ENCODE results near the gene YJU2. TPM values are rescaled to one million over a fixed set of nuclear protein-coding genes. Genes with fewer than 3 reads are reported as not detected.

YJU2 gene
- total and polyA plus RNA-seq, 5 donors from 2014 or later = 24.8 to 37.7 (median 28.5) TPM

DNA sequence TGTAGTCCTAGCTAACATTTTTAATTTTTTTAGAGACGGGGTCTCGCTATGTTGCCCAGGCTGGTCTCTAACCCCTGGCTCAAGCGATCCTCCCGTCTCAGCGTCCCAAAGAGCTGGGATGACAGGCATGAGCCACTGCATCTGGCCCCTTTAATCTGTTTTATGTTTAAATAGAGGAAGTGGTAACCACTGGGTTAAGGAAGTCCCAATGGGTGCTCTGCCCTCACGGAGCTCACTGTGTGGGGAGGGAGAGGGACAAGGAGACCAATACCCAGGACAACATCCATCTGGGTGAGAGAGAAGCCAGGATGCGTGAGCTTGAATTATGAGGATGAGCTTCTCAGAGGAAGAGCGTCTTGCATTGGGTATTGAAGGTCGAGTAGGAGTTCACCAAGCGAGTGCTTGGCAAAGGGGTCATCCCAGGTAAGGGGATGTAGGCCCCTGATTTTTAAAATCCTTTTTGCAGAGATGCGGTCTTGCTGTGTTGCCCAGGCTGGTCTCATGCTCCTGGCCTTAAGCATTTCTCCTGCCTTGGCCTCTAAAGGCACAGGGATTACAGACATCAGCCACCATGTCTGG is 13.8 kb downstream of the YJU2 start:
- no peak for ATAC-seq (ENCODE audit: low read depth in 2 of 2)
- Histone ChIP-seq H3K9me3 (ENCODE audit: control insufficient read depth in 2 of 2, low read length in 2 of 2) (peaks cover 5 to 7% of the 10 kb centered on the region in 2 experiments), H3K4me1 (ENCODE audit: control insufficient read depth, insufficient read depth, low read length, poor library complexity, severe bottlenecking) (no peaks in the 10 kb centered on the region), H3K4me3 (ENCODE audit: low read depth, low read length) (no peak overlapping the region), H3K27me3 (ENCODE audit: control insufficient read depth, insufficient read depth, low read length) (no peaks in the 10 kb centered on the region), H3K27ac (ENCODE audit: insufficient read depth, low read length, poor library complexity, severe bottlenecking) (no peak overlapping the region), H3K36me3 (ENCODE audit: control insufficient read depth, insufficient read depth, low read length) (peaks cover 73% of the 10 kb centered on the region)
- H3K4me3 Mint-ChIP-seq = peak overlapping the region in 2 of 4 donors; percentile 38 to 54
- DNase-seq = no peak
- peak overlapping the region in 1 of 3 donors; percentile 35 for H3K27ac Mint-ChIP-seq
- H3K9me3 Mint-ChIP-seq = no peaks in the 10 kb centered on the region
- H3K36me3 Mint-ChIP-seq = peaks cover 20% of the 10 kb centered on the region
- no peaks in the 10 kb centered on the region for H3K27me3 Mint-ChIP-seq
- H3K4me1 Mint-ChIP-seq = peaks cover 0 to 10% (median 0%) of the 10 kb centered on the region in 4 donors

DNA sequence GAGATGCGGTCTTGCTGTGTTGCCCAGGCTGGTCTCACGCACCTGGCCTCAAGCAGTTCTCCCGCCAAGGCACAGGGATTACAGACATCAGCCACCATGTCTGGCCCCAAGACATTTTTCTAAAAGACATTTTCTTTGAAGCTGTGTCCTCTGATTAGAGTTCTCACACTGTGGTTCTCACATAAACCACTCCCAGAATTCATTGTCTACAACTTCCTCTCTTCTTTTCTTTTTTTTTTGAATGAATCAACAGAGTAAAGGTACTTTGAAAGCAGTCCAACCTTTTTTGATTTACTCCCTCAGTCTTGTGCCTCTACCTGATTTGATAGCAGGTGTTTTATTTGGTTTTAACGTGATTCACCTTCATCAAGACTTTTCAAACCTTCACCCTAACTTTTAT is 17.9 kb downstream of the YJU2 start:
- H3K9me3 Mint-ChIP-seq = no peaks in the 10 kb centered on the region
- Histone ChIP-seq H3K27me3 (ENCODE audit: control insufficient read depth, insufficient read depth, low read length) (no peaks in the 10 kb centered on the region), H3K27ac (ENCODE audit: insufficient read depth, low read length, poor library complexity, severe bottlenecking) (no peak overlapping the region), H3K36me3 (ENCODE audit: control insufficient read depth, insufficient read depth, low read length) (peaks cover 66% of the 10 kb centered on the region), H3K4me3 (ENCODE audit: low read depth, low read length) (no peak overlapping the region), H3K4me1 (ENCODE audit: control insufficient read depth, insufficient read depth, low read length, poor library complexity, severe bottlenecking) (no peaks in the 10 kb centered on the region), H3K9me3 (ENCODE audit: control insufficient read depth in 2 of 2, low read length in 2 of 2) (no peaks in the 10 kb centered on the region)
- H3K27me3 Mint-ChIP-seq = no peaks in the 10 kb centered on the region
- ATAC-seq (ENCODE audit: low read depth in 2 of 2) = no peak
- peak overlapping the region in 2 of 4 donors; percentile 7 to 43 for H3K4me3 Mint-ChIP-seq
- peaks cover 18% of the 10 kb centered on the region for H3K36me3 Mint-ChIP-seq
- no peak for DNase-seq
- peak overlapping the region; percentile 13 to 62 (median 24) for H3K27ac Mint-ChIP-seq
- peaks cover 0 to 16% (median 0%) of the 10 kb centered on the region in 4 donors for H3K4me1 Mint-ChIP-seq

GRCh38 chr19:4266253-4267000 is 19.5 kb downstream of the YJU2 start:
- H3K4me3 Mint-ChIP-seq = no peak overlapping the region
- peaks cover 0 to 16% (median 0%) of the 10 kb centered on the region in 4 donors for H3K4me1 Mint-ChIP-seq
- H3K36me3 Mint-ChIP-seq = peaks cover 14% of the 10 kb centered on the region
- no peaks in the 10 kb centered on the region for H3K27me3 Mint-ChIP-seq
- Histone ChIP-seq H3K27me3 (ENCODE audit: control insufficient read depth, insufficient read depth, low read length) (no peaks in the 10 kb centered on the region), H3K4me3 (ENCODE audit: low read depth, low read length) (no peak overlapping the region), H3K36me3 (ENCODE audit: control insufficient read depth, insufficient read depth, low read length) (peaks cover 60% of the 10 kb centered on the region), H3K27ac (ENCODE audit: insufficient read depth, low read length, poor library complexity, severe bottlenecking) (no peak overlapping the region), H3K9me3 (ENCODE audit: control insufficient read depth in 2 of 2, low read length in 2 of 2) (no peaks in the 10 kb centered on the region), H3K4me1 (ENCODE audit: control insufficient read depth, insufficient read depth, low read length, poor library complexity, severe bottlenecking) (no peaks in the 10 kb centered on the region)
- DNase-seq (no peak), ATAC-seq (ENCODE audit: low read depth in 2 of 2) (no peak)
- no peaks in the 10 kb centered on the region for H3K9me3 Mint-ChIP-seq
- no peak overlapping the region for H3K27ac Mint-ChIP-seq

GRCh38 chr19:4267101-4267900 is 20.4 kb downstream of the YJU2 start:
- H3K36me3 ChIP-seq (ENCODE audit: control insufficient read depth, insufficient read depth, low read length) = peaks cover 61% of the 10 kb centered on the region
- H3K27ac Mint-ChIP-seq = peak overlapping the region in 2 of 3 donors; percentile 76 to 94
- ATAC-seq (ENCODE audit: low read depth in 2 of 2) = peak; percentile 52 to 64

DNA sequence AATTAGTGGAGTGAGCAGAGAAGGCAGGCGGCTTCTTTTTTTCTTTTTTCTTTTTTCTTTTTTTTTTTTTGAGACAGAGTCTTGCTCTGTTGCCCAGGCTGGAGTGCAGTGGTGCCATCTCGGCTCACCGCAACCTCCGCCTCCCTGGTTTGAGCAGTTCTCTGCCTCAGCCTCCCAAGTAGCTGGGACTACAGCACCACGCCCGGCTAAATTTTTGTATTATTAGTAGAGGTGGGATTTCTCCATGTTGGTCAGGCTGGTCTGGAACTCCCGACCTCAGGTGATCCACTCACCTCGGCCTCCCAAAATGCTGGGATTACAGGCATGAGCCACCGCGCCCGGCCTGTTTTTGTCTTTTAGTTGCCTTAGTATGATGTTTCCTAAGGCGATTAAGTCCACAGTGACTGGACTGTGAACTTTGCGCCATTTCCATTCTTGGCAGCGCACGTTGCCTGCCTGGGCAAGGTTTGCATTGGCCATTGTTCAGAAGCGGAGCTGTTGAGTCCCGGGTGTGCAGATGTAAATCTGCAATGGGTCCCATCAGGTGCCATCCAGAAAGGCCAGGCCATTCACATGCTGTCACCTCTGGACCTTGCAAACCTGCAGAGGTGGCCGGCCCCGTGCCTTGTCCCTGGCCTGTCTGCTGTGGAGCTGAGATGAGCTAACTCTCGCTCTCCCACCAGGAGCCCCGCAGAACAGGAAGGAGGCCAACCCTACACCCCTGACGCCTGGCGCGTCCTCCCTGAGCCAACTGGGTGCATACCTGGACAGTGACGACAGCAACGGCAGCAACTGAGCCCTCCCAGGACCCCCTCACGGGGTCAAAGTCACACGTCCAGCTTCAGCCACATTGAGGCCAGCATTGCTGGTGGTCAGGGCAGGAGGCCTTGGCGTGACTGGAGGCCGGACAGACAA is 21.3 kb downstream of the YJU2 start:
- ATAC-seq (ENCODE audit: low read depth in 2 of 2) = no peak
- no peak overlapping the region for H3K4me3 Mint-ChIP-seq
- Histone ChIP-seq H3K9me3 (ENCODE audit: control insufficient read depth in 2 of 2, low read length in 2 of 2) (no peaks in the 10 kb centered on the region), H3K4me1 (ENCODE audit: control insufficient read depth, insufficient read depth, low read length, poor library complexity, severe bottlenecking) (no peaks in the 10 kb centered on the region), H3K36me3 (ENCODE audit: control insufficient read depth, insufficient read depth, low read length) (peaks cover 52% of the 10 kb centered on the region), H3K27me3 (ENCODE audit: control insufficient read depth, insufficient read depth, low read length) (no peaks in the 10 kb centered on the region), H3K27ac (ENCODE audit: insufficient read depth, low read length, poor library complexity, severe bottlenecking) (no peak overlapping the region), H3K4me3 (ENCODE audit: low read depth, low read length) (no peak overlapping the region)
- H3K36me3 Mint-ChIP-seq = peaks cover 17% of the 10 kb centered on the region
- no peaks in the 10 kb centered on the region for H3K27me3 Mint-ChIP-seq
- H3K9me3 Mint-ChIP-seq = no peaks in the 10 kb centered on the region
- no peak overlapping the region for H3K27ac Mint-ChIP-seq
- H3K4me1 Mint-ChIP-seq = peaks cover 0 to 16% (median 0%) of the 10 kb centered on the region in 4 donors
- DNase-seq = no peak

More at GRCh38 chr19:4267101-4267900, 20.4 kb downstream of the YJU2 start:
- H3K9me3 Mint-ChIP-seq = no peaks in the 10 kb centered on the region
- Histone ChIP-seq H3K9me3 (ENCODE audit: control insufficient read depth in 2 of 2, low read length in 2 of 2) (no peaks in the 10 kb centered on the region), H3K4me1 (ENCODE audit: control insufficient read depth, insufficient read depth, low read length, poor library complexity, severe bottlenecking) (no peaks in the 10 kb centered on the region), H3K4me3 (ENCODE audit: low read depth, low read length) (no peak overlapping the region), H3K27me3 (ENCODE audit: control insufficient read depth, insufficient read depth, low read length) (no peaks in the 10 kb centered on the region), H3K27ac (ENCODE audit: insufficient read depth, low read length, poor library complexity, severe bottlenecking) (no peak overlapping the region)
- no peak overlapping the region for H3K4me3 Mint-ChIP-seq
- H3K27me3 Mint-ChIP-seq = no peaks in the 10 kb centered on the region
- H3K4me1 Mint-ChIP-seq = peaks cover 0 to 16% (median 0%) of the 10 kb centered on the region in 4 donors
- DNase-seq = peak; percentile 43 to 79 (median 55)
- peaks cover 17% of the 10 kb centered on the region for H3K36me3 Mint-ChIP-seq

DNA sequence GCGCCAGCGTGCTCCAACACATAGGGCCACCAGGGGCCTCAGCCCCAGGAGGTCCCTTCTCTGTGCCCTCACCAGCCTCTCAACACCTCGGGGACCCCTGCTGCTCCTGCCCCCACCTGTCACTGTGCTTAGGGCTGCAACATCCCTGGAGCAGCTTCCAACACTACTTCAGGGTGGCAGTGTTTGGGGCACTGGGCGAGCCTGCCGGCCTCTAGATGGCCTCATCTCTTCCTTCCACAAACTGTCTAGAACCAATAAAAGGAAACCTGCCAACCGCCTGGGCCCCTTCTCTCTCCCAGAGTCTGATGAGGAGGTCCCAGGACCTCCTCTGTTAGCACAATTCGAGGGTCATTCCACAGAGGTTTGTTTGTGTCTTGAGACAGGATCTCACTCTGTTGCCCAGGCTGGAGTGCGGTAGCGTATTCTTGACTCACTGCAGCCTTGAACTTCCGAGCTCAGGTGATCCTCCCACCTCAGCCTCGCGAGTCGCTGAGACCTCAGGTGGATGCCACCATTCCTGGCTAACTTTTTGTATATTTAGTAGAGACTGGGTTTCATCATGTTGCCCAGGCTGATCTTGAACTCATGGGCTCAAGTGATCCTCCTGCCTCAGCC is 22.0 kb downstream of the YJU2 start:
- Histone ChIP-seq H3K4me1 (ENCODE audit: control insufficient read depth, insufficient read depth, low read length, poor library complexity, severe bottlenecking) (no peaks in the 10 kb centered on the region), H3K4me3 (ENCODE audit: low read depth, low read length) (no peak overlapping the region), H3K27me3 (ENCODE audit: control insufficient read depth, insufficient read depth, low read length) (no peaks in the 10 kb centered on the region), H3K9me3 (ENCODE audit: control insufficient read depth in 2 of 2, low read length in 2 of 2) (no peaks in the 10 kb centered on the region), H3K36me3 (ENCODE audit: control insufficient read depth, insufficient read depth, low read length) (peaks cover 50% of the 10 kb centered on the region), H3K27ac (ENCODE audit: insufficient read depth, low read length, poor library complexity, severe bottlenecking) (no peak overlapping the region)
- Mint-ChIP-seq H3K27me3 (no peaks in the 10 kb centered on the region), H3K36me3 (peaks cover 17% of the 10 kb centered on the region), H3K4me1 (peaks cover 0 to 16% (median 0%) of the 10 kb centered on the region in 4 donors), H3K27ac (peak overlapping the region in 1 of 3 donors; percentile 9), H3K9me3 (no peaks in the 10 kb centered on the region), H3K4me3 (no peak overlapping the region)
- ATAC-seq (ENCODE audit: low read depth in 2 of 2) (no peak), DNase-seq (no peak)
